HEK293 (cell line): ENCODE measurements around the gene RANGAP1.

Source experiments
- GLI2 ChIP-seq: fragments of 450-650 bp; formaldehyde crosslinking; IDR thresholded peaks from 2 replicates; pipeline ENCODE4; 2017; ENCODE audit warnings: missing biosample characterization, missing genetic modification characterization, low read depth, borderline replicate concordance
- GLIS2 ChIP-seq: fragments of 450-650 bp; formaldehyde crosslinking; IDR thresholded peaks from 2 replicates; pipeline ENCODE4 v1.5.1; 2016; ENCODE audit warnings: missing biosample characterization, missing genetic modification characterization
- HOXD13 ChIP-seq: sonication (generic); formaldehyde crosslinking; IDR thresholded peaks from 2 replicates; pipeline ENCODE4 v1.8.0; 2022; ENCODE audit warnings: missing genetic modification reagents, borderline replicate concordance
- IKZF3 ChIP-seq: fragments of 450-650 bp; IDR thresholded peaks from 2 replicates; pipeline ENCODE4 v1.5.0; 2018; ENCODE audit warnings: missing biosample characterization, mild to moderate bottlenecking, missing genetic modification characterization, moderate library complexity
- OVOL3 ChIP-seq: fragments of 450-650 bp; formaldehyde crosslinking; IDR thresholded peaks from 2 replicates; pipeline ENCODE4 v1.5.1; 2016; ENCODE audit warnings: missing biosample characterization, missing genetic modification characterization
- PRDM1 ChIP-seq: fragments of 450-650 bp; formaldehyde crosslinking; IDR thresholded peaks from 2 replicates; pipeline ENCODE4; 2016; ENCODE audit warnings: missing biosample characterization, missing genetic modification characterization
- ZEB2 ChIP-seq: fragments of 450-650 bp; formaldehyde crosslinking; IDR thresholded peaks from 2 replicates; pipeline ENCODE4 v1.5.1; 2016; ENCODE audit warnings: missing biosample characterization, missing genetic modification characterization
- ZIC2 ChIP-seq: fragments of 450-650 bp; formaldehyde crosslinking; IDR thresholded peaks from 2 replicates; pipeline ENCODE4 v1.5.1; 2016; ENCODE audit warnings: missing biosample characterization, missing genetic modification characterization
- ZNF121 ChIP-seq: fragments of 450-650 bp; formaldehyde crosslinking; IDR thresholded peaks from 2 replicates; pipeline ENCODE4 v1.5.1; 2016; ENCODE audit warnings: missing biosample characterization, missing genetic modification characterization
- ZNF274 ChIP-seq, 2 experiments: fragments of 200-500 bp in 1 of 2; fragments of 450-650 bp in 1 of 2; sonication (Bioruptor generic) in 1 of 2; formaldehyde crosslinking in 1 of 2; IDR thresholded peaks; 2 replicates each; pipeline versions ENCODE4 v1.5.1 to v1.6.1; 2014 to 2016; ENCODE audit warnings: borderline replicate concordance in 1 of 2, inconsistent platforms in 1 of 2, low read length in 1 of 2, missing biosample characterization in 1 of 2, missing genetic modification characterization in 1 of 2
- ZNF335 ChIP-seq: fragments of 450-650 bp; formaldehyde crosslinking; conservative IDR thresholded peaks from 2 replicates; pipeline ENCODE4 v1.5.1; 2016; ENCODE audit warnings: missing biosample characterization, missing genetic modification characterization
- ZNF37A ChIP-seq: fragments of 450-650 bp; IDR thresholded peaks from 2 replicates; pipeline ENCODE4 v1.5.1; 2018; ENCODE audit warnings: missing biosample characterization, missing genetic modification characterization
- ZNF48 ChIP-seq: fragments of 450-650 bp; formaldehyde crosslinking; IDR thresholded peaks from 2 replicates; pipeline ENCODE4 v1.5.1; 2016; ENCODE audit warnings: missing biosample characterization, missing genetic modification characterization
- ZNF529 ChIP-seq: fragments of 450-650 bp; formaldehyde crosslinking; IDR thresholded peaks from 2 replicates; pipeline ENCODE4 v1.5.1; 2017; ENCODE audit warnings: missing genetic modification characterization, missing biosample characterization; ENCODE audit not compliant: insufficient replicate concordance
- ZNF600 ChIP-seq: fragments of 450-650 bp; formaldehyde crosslinking; IDR thresholded peaks from 2 replicates; pipeline ENCODE4 v1.5.1; 2016; ENCODE audit warnings: missing biosample characterization, missing genetic modification characterization
- ZNF660 ChIP-seq: fragments of 450-650 bp; IDR thresholded peaks from 2 replicates; pipeline ENCODE4 v1.5.1; 2018; ENCODE audit warnings: missing biosample characterization, mild to moderate bottlenecking, missing genetic modification characterization
- ZNF792 ChIP-seq: fragments of 450-650 bp; formaldehyde crosslinking; IDR thresholded peaks from 2 replicates; pipeline ENCODE4 v1.5.1; 2016; ENCODE audit warnings: missing biosample characterization, missing genetic modification characterization
- ZNF830 ChIP-seq: fragments of 450-650 bp; IDR thresholded peaks from 2 replicates; pipeline ENCODE4 v1.5.0; 2018; ENCODE audit warnings: missing biosample characterization, missing genetic modification characterization, low read depth, mild to moderate bottlenecking, moderate library complexity
- TF ChIP-seq, protein P1 (sequence below): fragments of 450-650 bp; formaldehyde crosslinking; IDR thresholded peaks from 2 replicates; pipeline ENCODE4 v1.5.1; 2016; ENCODE audit warnings: missing biosample characterization, missing genetic modification characterization
- TF ChIP-seq, protein P2 (sequence below): fragments of 450-650 bp; IDR thresholded peaks from 2 replicates; pipeline ENCODE4 v1.5.1; 2018; ENCODE audit warnings: missing biosample characterization, missing genetic modification characterization
- TF ChIP-seq, protein P3 (sequence below): fragments of 450-650 bp; formaldehyde crosslinking; conservative IDR thresholded peaks from 2 replicates; pipeline ENCODE4 v1.5.1; 2016; ENCODE audit warnings: low read depth, missing biosample characterization, missing genetic modification characterization
- TF ChIP-seq, protein P4 (sequence below): fragments of 450-650 bp; formaldehyde crosslinking; IDR thresholded peaks from 2 replicates; pipeline ENCODE4 v1.5.1; 2016; ENCODE audit warnings: missing biosample characterization, missing genetic modification characterization
- TF ChIP-seq, protein P5 (sequence below): fragments of 450-650 bp; formaldehyde crosslinking; IDR thresholded peaks from 2 replicates; pipeline ENCODE4 v1.5.1; 2016; ENCODE audit warnings: missing biosample characterization, missing genetic modification characterization
- TF ChIP-seq, protein P6 (sequence below): fragments of 450-650 bp; formaldehyde crosslinking; IDR thresholded peaks from 2 replicates; pipeline ENCODE4 v1.5.1; 2017; ENCODE audit warnings: missing biosample characterization, missing genetic modification characterization

RANGAP1 gene

DNA sequence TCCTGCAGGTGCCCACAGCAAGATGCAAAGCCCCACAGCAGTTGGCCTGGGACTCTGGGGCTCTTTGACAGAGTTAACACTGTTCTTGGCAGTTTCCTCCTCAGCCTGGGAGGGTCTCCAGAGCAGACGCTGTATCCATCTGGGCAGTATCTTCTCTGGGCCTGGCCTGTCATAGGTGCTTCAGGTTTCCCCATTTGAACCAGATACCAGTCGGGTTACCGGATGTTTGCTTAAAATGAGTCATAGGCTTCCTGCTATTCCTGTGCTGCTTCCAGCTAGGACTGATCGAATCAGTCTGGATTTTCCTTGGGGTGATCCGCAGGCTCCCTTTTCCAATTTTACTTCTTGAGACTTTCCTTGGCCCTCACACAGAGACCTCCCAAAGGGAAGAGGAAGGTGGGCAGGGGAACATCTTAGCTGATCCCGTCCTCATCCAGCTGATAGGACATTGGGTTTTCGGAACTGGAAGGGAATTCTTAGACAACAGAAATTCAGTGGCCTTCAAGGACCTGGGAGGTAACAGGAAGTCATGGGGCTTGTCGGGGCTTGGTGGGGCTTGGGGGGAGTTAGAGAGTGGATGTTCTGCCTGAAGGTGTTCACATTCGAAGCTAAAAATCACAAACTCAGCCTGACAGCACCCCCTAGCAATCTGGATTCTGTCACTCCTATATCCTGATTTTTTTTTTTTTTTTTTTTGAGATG is 2.4 kb upstream of the RANGAP1 start (continued):
- TF ChIP-seq ZIC2 (tag by site-specific recombination): peak; percentile 87
- TF ChIP-seq IKZF3 (tag by site-specific recombination): peak; percentile 85
- no peak for TF ChIP-seq ZNF529
- peak; percentile 73 for TF ChIP-seq ZNF600 (tag by site-specific recombination)
- no peak for TF ChIP-seq ZNF37A
- no peak for TF ChIP-seq ZNF792 (tag by site-specific recombination)
- peak; percentile 33; the same call in 1 of the 2 replicates for TF ChIP-seq ZEB2 (tag by site-specific recombination)
- TF ChIP-seq, protein P1, sequence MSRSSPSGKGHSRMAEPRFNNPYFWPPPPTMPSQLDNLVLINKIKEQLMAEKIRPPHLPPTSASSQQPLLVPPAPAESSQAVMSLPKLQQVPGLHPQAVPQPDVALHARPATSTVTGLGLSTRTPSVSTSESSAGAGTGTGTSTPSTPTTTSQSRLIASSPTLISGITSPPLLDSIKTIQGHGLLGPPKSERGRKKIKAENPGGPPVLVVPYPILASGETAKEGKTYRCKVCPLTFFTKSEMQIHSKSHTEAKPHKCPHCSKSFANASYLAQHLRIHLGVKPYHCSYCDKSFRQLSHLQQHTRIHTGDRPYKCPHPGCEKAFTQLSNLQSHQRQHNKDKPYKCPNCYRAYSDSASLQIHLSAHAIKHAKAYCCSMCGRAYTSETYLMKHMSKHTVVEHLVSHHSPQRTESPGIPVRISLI (tag by site-specific recombination): peak; percentile 70
- no peak for TF ChIP-seq ZNF121
- TF ChIP-seq, protein P2, sequence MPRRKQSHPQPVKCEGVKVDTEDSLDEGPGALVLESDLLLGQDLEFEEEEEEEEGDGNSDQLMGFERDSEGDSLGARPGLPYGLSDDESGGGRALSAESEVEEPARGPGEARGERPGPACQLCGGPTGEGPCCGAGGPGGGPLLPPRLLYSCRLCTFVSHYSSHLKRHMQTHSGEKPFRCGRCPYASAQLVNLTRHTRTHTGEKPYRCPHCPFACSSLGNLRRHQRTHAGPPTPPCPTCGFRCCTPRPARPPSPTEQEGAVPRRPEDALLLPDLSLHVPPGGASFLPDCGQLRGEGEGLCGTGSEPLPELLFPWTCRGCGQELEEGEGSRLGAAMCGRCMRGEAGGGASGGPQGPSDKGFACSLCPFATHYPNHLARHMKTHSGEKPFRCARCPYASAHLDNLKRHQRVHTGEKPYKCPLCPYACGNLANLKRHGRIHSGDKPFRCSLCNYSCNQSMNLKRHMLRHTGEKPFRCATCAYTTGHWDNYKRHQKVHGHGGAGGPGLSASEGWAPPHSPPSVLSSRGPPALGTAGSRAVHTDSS: no peak
- no peak for TF ChIP-seq HOXD13 (CRISPR knock-in tag)
- TF ChIP-seq, protein P3, sequence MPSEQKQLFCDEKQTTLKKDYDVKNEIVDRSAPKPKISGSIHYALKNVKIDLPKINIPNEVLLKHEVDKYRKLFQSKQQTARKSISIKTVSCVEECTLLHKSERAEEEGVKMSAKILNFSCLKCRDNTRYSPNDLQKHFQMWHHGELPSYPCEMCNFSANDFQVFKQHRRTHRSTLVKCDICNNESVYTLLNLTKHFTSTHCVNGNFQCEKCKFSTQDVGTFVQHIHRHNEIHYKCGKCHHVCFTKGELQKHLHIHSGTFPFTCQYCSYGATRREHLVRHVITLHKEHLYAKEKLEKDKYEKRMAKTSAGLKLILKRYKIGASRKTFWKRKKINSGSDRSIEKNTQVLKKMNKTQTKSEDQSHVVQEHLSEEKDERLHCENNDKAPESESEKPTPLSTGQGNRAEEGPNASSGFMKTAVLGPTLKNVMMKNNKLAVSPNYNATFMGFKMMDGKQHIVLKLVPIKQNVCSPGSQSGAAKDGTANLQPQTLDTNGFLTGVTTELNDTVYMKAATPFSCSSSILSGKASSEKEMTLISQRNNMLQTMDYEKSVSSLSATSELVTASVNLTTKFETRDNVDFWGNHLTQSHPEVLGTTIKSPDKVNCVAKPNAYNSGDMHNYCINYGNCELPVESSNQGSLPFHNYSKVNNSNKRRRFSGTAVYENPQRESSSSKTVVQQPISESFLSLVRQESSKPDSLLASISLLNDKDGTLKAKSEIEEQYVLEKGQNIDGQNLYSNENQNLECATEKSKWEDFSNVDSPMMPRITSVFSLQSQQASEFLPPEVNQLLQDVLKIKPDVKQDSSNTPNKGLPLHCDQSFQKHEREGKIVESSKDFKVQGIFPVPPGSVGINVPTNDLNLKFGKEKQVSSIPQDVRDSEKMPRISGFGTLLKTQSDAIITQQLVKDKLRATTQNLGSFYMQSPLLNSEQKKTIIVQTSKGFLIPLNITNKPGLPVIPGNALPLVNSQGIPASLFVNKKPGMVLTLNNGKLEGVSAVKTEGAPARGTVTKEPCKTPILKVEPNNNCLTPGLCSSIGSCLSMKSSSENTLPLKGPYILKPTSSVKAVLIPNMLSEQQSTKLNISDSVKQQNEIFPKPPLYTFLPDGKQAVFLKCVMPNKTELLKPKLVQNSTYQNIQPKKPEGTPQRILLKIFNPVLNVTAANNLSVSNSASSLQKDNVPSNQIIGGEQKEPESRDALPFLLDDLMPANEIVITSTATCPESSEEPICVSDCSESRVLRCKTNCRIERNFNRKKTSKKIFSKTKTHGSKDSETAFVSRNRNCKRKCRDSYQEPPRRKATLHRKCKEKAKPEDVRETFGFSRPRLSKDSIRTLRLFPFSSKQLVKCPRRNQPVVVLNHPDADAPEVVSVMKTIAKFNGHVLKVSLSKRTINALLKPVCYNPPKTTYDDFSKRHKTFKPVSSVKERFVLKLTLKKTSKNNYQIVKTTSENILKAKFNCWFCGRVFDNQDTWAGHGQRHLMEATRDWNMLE: peak; percentile 68
- no peak for TF ChIP-seq ZNF48
- TF ChIP-seq ZNF660: 0 out of 2 replicates have a peak, but pooled peaks have one; percentile 50
- TF ChIP-seq OVOL3 (tag by site-specific recombination): no peak
- no peak for TF ChIP-seq ZNF830 (tag by site-specific recombination)
- TF ChIP-seq, protein P4, sequence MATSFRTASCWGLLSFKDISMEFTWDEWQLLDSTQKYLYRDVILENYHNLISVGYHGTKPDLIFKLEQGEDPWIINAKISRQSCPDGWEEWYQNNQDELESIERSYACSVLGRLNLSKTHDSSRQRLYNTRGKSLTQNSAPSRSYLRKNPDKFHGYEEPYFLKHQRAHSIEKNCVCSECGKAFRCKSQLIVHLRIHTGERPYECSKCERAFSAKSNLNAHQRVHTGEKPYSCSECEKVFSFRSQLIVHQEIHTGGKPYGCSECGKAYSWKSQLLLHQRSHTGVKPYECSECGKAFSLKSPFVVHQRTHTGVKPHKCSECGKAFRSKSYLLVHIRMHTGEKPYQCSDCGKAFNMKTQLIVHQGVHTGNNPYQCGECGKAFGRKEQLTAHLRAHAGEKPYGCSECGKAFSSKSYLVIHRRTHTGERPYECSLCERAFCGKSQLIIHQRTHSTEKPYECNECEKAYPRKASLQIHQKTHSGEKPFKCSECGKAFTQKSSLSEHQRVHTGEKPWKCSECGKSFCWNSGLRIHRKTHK (tag by site-specific recombination): no peak
- TF ChIP-seq GLI2: no peak
- no peak for TF ChIP-seq ZNF274 (IDR thresholded peaks at IDR 0.05; ENCODE audit: low read length)
- TF ChIP-seq ZNF274 (tag by site-specific recombination; IDR thresholded peaks at IDR 0.05; ENCODE audit: borderline replicate concordance): no peak
- TF ChIP-seq, protein P5, sequence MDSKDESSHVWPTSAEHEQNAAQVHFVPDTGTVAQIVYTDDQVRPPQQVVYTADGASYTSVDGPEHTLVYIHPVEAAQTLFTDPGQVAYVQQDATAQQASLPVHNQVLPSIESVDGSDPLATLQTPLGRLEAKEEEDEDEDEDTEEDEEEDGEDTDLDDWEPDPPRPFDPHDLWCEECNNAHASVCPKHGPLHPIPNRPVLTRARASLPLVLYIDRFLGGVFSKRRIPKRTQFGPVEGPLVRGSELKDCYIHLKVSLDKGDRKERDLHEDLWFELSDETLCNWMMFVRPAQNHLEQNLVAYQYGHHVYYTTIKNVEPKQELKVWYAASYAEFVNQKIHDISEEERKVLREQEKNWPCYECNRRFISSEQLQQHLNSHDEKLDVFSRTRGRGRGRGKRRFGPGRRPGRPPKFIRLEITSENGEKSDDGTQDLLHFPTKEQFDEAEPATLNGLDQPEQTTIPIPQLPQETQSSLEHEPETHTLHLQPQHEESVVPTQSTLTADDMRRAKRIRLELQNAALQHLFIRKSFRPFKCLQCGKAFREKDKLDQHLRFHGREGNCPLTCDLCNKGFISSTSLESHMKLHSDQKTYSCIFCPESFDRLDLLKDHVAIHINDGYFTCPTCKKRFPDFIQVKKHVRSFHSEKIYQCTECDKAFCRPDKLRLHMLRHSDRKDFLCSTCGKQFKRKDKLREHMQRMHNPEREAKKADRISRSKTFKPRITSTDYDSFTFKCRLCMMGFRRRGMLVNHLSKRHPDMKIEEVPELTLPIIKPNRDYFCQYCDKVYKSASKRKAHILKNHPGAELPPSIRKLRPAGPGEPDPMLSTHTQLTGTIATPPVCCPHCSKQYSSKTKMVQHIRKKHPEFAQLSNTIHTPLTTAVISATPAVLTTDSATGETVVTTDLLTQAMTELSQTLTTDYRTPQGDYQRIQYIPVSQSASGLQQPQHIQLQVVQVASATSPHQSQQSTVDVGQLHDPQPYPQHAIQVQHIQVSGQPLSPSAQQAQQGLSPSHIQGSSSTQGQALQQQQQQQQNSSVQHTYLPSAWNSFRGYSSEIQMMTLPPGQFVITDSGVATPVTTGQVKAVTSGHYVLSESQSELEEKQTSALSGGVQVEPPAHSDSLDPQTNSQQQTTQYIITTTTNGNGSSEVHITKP (tag by site-specific recombination): peak; percentile 62
- TF ChIP-seq PRDM1: no peak
- peak; percentile 92 for TF ChIP-seq ZNF335
- TF ChIP-seq GLIS2 (tag by site-specific recombination): no peak
- TF ChIP-seq, protein P6, sequence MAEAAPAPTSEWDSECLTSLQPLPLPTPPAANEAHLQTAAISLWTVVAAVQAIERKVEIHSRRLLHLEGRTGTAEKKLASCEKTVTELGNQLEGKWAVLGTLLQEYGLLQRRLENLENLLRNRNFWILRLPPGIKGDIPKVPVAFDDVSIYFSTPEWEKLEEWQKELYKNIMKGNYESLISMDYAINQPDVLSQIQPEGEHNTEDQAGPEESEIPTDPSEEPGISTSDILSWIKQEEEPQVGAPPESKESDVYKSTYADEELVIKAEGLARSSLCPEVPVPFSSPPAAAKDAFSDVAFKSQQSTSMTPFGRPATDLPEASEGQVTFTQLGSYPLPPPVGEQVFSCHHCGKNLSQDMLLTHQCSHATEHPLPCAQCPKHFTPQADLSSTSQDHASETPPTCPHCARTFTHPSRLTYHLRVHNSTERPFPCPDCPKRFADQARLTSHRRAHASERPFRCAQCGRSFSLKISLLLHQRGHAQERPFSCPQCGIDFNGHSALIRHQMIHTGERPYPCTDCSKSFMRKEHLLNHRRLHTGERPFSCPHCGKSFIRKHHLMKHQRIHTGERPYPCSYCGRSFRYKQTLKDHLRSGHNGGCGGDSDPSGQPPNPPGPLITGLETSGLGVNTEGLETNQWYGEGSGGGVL (tag by site-specific recombination): no peak
